GM18511 (cell line): ENCODE data around the gene BHLHE23.
A peak's percentile ranks its signal among the peaks of the same experiment; 100 is the strongest.

Experiments
- ATAC-seq: cut with Tn5 transposase; IDR thresholded peaks from one replicate; pipeline ENCODE4 v1.9.1; 2021; ENCODE audit warnings: mild to moderate bottlenecking, moderate library complexity; ENCODE audit not compliant: unreplicated experiment

The BHLHE23 gene

DNA sequence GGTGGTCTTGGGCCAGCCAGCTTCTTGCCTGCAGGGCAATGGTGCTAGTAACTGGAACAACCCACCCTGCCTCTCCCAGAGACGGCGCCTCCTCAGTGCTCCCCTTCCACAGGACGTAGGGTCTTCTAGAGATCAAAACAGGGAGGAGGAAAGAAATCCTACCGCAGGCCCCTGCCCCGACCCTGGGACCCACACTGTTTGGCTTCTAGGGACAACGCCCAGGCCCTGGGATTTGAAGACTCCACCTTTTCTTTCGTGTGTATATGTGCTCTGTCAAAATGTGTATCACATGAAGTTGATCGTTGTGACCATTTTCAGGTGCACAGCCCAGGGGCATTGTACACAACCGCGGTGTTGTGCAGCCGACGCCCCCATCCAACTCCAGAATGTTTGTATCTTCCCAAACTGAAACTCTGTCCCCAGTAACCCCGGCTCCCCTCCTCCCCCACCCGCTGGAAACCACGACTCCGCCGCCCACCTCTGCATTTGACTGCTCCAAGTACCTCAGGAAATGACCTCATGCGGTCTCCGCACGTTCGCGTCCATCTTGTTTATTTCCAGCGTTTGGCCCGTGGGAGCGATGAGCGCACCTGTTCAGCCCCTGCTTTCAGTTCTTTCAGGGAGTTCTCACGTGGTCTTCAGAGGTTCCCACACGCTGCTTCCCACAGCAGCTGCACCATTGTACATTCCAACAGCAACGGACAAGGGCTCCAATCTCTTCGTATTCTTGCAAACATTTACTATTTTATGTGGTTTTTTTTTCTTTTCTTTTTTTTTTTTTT lies 3.4 kb upstream of the BHLHE23 start:
- peak; percentile 57 for ATAC-seq

DNA sequence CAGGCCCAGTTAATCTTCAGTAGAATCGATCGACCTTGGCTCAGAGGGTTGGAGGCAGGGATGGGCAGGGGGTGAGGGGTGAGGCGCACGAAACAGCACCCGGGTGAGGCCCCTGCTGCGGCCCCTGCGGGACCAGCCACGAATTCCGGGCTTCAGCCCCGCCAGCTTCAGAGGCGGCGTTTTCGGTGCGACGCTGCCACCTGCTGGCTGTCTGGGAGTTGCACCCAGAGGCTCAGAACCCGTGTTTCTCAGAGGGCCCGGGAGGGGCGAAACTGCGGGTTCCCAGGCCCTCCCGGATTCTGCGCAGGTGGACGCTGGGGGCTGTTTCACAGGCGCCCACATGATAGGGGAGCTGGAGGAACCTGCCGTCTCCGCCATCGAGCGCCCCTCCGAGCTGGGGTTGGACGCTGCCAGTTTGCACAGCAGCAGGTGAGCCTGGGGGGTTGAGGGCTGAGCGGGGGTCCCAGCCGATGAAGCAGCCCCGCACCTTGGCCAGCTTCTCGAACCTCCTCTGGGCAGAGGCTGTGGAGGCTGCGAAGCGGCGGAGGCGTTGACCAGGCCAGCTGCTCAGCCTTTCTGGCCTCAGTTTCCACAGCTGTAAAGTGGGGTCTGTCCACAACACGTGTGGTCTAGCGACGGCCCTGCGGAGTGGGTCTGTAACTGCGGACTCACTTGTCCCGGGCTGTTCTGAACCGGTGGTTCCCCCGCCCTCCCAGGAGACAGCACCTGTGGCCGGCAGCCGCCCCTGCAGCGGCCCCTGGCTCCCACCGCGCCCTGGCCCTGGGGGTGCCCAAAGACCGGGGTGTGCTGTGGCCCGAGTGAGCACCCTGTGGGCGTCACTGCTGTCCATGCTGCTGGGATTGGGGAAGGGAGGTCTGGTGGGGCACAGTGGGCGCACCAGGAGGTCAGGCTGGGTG lies 2.5 kb upstream of the BHLHE23 start:
- peak; percentile 49 for ATAC-seq

DNA sequence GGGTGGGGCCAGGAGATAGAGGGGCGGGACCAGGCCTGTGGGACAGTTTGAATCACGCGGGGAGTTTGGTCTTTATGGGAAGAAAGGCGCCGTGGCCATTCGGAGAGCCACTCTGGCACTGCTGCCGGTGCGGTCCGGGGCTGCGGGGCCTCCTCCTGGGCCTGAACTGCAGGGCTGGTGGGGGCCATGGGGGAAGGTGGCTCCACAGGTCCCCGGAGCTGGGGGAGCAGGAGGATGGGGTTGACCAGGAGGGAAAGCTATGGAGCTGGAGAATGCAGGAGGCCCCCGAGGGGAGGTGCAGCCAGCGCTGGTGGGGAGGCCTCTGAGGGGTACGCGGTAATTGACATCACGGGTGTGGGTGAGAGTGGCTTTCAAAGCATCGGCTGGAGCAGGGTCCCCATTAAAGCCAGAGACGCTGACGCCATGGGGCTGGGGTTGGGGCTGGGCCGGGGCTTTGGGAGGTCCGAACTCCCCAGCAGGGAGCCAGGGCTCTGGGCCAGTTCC lies 1.8 kb upstream of the BHLHE23 start:
- ATAC-seq: no peak

DNA sequence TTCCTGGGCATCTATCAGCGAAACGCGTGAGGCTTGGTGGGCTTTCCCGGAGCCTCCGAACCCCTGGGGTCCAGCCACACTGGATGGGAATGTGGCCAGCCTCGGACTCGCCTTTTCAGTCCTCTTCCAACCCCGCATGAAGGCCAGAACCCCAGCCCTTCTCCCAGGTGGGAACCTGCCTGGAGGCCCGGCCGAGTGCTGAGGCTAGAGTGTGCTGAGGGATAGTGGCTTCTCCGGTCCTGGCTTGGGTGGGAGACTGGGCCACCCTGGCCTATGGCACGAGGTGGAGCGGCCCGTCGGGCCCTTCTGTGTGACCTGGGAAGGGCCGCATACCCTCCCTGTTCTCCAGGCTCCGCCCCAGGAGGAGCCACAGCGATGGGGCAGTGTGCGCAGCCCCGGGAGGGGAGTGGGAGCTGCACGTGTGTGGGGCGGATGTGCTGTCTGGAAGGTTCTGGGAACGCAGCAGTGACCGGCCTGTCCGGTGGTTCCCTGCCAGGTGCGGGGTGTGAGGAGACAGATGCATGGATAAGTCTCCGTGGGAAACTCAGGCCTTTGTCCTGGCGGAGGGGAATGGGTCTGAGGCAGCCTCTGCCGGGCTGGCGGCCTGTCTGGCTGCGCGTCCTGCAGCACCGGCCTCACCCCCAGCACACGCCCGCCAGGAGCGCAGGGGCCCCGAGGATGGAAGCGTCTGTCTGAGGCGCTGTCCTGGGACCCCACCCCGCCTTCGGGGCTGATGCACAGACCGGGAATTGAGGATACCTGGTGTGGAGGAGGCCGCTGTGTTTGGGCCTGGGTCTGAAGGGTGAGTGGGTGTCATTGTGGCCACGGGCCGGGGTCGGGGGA lies 1.1 kb upstream of the BHLHE23 start:
- ATAC-seq: no peak

DNA sequence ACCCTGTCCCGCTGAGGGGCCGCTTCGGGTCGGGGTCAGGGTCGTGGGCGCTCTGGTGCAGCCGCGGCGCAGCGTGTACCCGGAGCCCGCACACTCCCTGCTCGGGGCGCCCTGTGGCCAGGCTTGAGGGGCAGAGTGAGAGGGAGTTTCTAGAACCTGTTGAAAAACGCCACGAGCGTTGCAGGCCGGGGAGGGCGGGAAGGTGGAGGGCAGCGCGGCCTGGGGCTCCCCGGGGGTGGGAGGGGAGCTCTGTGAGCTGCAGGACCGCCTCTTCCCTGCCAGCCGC lies 539 bp upstream of the BHLHE23 start:
- no peak for ATAC-seq

DNA sequence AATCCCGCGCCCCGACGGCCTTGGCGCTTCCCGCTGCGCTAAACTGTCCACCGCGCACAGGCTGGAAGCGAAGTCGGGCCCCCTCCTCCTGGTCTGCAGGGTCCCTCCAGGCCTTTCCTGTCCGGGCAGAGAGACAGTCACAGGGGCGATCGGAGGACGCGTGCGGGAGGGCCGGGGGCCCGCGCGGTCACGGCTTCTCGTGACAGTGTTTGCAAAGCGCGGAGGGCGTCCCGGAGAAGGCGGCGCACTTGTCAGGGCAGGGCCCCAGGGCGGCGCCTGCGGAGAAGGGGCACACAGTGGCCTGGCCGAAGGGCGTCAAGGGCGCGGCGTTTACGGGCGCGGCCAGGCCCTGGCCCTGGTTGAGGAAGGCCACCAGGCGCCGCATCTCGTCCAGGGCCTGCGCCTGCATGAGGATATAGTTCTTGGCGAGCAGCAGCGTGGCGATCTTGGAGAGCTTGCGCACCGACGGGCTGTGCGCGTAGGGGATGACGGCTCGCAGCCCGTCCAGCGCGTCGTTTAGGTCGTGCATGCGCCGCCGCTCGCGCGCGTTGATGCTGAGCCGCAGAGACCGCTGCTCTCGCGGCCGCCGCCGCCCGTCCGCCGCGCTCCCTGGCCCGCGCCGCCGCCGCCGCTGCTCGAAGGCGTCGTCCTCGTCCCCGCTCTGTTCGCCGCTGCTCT lies 763 bp downstream of the BHLHE23 start:
- ATAC-seq: no peak

DNA sequence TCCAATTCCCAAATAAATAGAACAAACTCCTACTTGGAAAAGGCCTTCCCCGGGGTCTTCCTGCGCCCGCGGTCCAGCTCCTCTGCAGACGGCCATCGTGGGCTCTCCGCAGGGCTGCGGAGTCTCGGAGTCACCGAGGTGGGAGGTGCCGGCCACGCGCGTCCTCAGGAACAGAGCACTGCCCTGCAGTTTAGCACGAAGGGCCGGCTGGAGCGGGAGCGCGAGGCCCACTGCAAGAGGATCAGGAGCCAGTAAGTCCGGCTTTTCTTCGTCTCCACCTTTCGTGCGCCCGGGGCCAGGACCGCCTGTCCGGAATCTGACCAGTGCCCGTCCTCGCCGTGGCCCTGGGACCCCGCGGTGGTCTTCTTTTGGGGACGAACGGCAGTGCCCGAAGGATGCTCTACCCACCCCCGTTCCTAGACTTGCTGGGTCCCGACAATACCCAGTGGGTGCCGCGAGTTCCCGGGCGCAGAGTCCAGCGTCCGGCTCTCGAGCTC lies 1.4 kb downstream of the BHLHE23 start:
- ATAC-seq: no peak

DNA sequence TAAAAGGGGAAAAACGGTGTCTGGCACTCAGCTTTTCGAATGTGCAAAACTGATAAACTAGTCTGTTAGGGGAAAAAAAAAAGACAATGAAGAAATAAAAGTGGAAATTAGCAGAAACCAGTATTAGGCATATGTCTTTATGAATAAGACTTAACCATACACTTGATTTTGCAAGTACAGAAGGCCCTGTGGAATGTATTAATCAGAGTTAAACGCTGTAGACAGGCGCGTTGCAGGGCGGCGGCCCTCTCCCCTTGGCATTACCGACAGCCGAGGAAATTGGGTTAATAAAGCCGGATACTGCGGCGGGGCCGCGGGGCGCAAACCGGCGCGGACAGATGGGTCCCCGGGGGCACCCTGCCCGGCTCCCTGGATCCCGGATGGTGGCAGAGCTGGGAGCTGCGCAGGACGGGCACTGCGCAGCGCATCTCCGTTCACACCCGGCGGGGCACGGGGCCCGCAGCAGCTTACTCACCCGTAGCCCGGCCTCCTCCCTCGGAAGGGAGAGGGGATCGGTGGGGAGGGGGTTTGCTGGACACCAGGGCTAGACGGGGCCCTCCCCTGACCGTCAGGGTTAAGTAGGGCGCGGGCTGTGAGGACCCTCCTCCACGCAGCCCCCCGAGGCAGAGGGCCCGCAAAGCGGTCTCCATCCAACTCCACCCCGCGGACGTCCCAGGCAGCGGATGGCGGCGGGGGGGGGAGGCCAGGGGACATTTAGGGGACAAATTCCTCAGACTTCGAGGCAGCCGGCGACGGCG lies 2.0 kb downstream of the BHLHE23 start:
- ATAC-seq: no peak

- ATAC-seq: no peak
Measured at GRCh38 chr20:63003546-63003945, 3.2 kb downstream of the BHLHE23 start.

- no peak for ATAC-seq
Measured at GRCh38 chr20:63002511-63002910, 4.3 kb downstream of the BHLHE23 start.

DNA sequence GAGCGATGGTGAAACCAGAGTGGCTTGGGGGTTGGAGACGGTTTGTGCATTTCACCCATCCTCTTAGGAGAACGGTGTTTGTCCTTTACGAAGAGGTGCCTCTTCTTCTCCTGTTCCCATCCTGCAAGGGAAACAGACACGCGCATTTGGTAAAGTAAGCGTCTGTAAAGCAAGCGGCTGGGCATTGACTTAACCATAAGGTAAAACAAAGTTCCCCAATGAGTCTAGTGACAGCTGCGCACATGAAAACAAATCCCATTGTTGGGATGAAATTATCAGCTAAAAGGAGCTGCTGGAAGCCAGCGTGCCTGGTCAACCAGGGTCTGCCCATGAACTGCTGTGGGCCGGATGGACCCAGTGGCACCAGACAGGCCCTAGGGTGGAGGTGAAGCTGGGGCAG lies 5.8 kb downstream of the BHLHE23 start:
- no peak for ATAC-seq

DNA sequence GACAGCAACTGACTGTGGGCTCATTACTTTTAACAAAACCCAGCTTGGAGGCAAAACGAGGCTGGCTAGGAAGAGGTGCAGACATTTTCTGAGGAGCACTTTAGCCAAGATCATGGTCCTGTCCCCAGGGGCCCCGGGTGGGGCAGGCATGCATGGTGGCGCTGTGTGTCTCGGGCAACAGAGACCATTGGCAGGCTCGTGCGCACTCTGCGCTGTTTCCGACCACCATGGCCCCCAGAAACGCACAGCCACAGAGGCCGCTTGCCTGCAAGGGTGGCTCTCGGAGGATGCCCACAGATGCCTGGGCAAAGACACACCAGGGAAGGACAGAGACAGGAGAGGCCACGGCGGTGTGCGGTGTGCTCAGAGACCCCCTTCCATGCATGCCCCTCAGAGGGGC lies 6.7 kb downstream of the BHLHE23 start:
- no peak for ATAC-seq

GRCh38 chr20:62999580-62999979 lies 7.2 kb downstream of the BHLHE23 start:
- ATAC-seq: no peak

GRCh38 chr20:62998449-62998848 lies 8.3 kb downstream of the BHLHE23 start:
- no peak for ATAC-seq

DNA sequence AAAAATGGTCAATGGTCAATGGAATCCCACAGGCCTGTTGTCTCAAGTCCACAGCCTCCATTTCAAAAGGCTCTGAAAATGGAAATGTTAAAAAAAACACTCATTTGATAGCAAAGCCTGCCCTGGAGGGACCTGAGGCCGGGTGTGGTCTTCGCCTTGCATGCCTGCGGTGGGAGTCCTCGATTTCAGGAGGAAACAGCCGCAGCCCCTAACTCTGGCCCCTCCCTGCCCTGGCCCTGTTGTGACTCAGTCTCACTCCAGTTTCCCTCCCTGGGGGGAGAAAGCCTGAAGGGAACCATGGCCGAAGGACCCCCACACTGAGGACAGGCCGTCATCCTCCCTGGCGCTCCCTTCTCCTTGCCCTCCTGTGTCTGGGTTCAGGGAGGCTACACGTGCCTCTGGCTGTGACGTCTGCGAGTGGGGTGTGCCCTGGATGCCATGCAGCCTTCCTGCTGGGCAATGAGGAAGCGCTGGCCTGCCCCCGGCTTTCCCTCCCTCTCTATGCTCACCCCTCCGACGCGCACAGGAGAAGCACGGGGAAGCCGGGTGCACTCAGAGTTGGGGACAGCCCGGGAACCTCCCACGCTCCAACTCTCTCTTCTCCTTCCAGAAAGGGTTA lies 9.2 kb downstream of the BHLHE23 start:
- no peak for ATAC-seq

GRCh38 chr20:62996596-62996982 lies 10.2 kb downstream of the BHLHE23 start:
- no peak for ATAC-seq

GRCh38 chr20:62995898-62996595 lies 10.7 kb downstream of the BHLHE23 start:
- ATAC-seq: no peak

DNA sequence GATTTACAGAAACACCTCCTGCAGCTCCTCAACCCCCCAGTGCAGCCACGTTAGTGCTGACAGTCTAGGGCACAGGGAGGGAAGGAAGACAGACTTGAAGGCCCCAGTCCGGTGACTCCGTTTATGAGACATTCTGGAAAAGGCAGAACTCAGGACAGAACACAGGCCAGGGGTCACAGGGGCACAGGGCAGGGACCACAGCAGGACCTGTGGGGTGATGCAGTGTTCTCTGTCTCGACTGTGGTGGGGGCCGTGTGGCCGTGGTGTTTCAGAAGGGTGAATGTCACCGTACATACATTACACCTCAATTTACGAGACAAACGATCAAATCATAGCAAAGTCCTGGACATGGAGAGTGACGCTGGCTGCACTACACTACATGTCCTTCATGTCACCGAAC lies 11.3 kb downstream of the BHLHE23 start:
- ATAC-seq: no peak

DNA sequence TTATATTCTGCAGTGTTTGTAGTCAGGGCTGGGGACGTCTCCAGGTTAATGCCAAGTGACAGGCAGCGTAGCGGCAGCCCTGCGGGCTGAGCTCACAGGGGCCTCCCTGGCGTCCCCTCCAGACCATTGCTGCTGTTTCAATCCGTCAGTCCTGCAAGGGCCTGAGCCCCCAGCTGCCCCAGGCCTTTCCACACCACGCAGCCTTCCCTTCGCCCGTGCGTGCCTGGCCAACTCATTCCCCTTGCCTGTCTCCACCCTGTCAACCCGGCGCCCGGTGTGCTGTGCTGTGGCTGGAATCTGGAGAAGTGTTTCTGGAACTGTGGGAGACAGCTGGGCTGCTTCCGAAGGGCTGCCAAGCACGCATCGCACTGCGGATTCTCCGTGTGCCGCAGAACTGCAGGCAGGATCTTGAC lies 11.9 kb downstream of the BHLHE23 start:
- no peak for ATAC-seq
